HG02759 (cell line): ENCODE results near the gene HES1.
"Not testable (repeated sequence)": the region's sequence is repeated elsewhere in the genome, so short reads cannot be mapped to it uniquely, and the experiment has no call there.

Experiments
- ATAC-seq: cut with Tn5 transposase; IDR thresholded peaks from one replicate; pipeline ENCODE4 v1.9.1; 2021; ENCODE audit warnings: mild to moderate bottlenecking, moderate library complexity; ENCODE audit not compliant: unreplicated experiment

Gene HES1

DNA sequence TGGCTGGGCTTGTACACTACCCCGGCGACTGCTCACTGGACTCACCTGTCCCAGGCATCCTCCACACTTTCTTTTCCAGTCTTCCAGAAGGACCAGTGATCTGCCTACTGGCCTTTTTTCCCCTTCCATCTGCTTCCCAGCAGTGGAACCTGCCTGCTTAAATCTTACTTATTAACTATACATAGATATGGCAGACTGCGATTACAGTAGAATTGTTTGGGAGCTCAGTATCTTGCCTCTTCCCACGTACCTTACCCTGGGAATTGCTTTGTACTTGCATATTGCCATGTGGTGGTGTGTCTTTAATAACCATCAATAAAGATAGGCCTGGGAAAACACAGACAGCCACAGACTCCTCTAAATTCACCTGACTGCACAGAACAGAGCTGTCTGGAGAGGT lies 11.8 kb upstream of the HES1 start:
- no peak for ATAC-seq

GRCh38 chr3:194125442-194125841 lies 10.5 kb upstream of the HES1 start:
- no peak for ATAC-seq

GRCh38 chr3:194126790-194127189 lies 9.2 kb upstream of the HES1 start:
- no peak for ATAC-seq

DNA sequence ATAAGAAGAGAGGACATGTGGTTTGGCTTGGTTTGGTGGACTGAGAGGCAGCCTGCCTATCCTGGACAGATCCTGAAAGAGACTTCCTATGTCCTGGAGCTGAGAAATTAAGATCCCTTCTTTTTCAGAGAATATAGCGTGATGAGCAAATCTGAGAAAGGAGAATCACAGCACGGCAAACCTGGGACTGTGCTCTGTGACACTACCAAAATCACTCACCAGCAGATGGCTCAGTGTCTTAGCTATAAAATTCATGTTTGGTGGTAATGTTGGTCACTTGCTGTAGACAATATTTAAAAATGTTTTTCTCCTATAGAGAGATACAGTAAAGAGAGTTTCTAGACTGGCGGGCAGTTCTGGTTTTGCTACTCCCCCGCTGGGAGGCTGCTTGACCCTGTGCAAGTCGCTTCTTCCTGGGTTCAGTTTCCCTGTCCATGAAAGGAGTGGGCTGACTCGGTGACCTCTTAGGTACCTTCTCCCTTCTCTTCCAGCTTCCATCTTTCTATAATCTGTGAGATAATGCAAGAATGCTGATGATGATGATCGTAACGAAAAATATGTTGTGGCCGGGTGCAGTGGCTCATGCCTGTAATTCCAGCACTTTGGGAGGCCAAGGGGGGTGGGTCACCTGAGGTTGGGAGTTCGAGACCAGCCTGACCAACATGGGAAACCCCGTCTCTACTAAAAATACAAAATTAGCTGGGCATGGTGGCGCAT lies 7.6 kb upstream of the HES1 start:
- ATAC-seq: no peak

- ATAC-seq: not testable (repeated sequence)
Observed at GRCh38 chr3:194128919-194129295, 7.0 kb upstream of the HES1 start.

- no peak for ATAC-seq
Observed at GRCh38 chr3:194129581-194130133, 6.3 kb upstream of the HES1 start.

- no peak for ATAC-seq
Observed at GRCh38 chr3:194130188-194130587, 5.8 kb upstream of the HES1 start.

DNA sequence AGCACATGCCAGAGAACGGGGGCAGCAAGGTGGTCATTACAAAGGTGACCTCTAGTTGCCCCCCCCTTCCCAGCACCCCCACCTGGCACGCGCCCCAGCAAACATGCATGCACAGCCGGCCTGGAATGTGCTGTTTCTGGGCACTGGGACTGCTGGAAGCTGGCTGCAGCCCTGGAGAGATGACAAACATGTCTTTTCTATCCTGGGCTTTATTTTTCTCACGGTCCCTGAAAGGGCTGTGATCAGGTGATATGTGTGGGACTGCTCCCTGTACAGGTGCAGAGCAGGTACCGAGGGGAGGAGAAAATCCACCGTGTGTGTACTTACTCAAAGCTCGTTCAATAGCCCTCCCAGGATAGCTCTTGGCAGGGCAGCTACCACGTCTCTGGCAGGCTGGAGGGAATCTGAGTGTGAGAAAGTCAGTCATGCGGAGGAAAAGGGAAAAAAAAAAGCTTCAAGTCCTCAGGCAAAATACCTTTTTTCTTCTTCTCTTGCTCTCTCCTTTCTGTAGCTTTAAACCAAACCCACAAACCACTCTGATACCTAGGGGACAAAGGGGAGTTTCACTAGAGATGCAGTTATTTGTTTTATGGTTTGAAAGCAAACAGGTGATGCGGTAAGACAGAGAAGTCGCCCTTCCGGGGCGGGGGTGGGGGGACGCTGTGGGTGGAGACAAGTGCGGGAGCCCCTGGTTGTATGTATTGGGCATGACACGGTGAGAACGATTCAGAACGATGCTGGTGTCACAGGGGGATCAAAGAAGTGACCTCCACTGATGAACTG lies 5.0 kb upstream of the HES1 start:
- peak; percentile 46 for ATAC-seq

- ATAC-seq: no peak
Observed at GRCh38 chr3:194132465-194133286, 3.3 kb upstream of the HES1 start.

DNA sequence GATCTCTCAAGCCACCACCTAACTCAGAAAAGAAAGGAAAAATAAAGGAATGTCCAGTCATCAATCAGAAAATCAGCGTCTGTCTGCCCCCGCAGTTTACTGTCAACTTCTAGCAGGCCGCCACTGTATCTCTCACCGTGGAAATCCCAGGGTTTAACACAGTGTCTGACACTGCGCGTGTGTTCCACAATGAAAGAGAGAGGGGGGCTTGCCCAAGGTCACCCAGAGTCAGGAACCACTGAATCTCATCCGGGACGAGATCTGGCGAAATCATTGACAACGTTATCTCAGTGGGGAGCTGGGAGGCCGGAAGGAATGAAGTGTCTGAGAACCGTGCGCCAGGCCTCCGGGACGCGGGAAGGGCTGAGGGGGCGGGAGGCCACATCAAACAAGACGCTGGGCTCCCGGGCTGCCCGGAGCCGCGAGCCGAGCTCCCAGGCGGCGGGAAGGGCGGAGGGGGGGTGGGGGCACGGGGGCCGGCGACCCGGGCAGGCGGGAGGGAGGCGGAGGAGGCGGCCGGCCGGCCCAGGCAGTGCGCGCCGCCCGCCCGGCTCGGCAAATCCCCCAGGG lies 2.2 kb upstream of the HES1 start:
- no peak for ATAC-seq

GRCh38 chr3:194134231-194134756 lies 1.7 kb upstream of the HES1 start:
- ATAC-seq: peak; percentile 24

DNA sequence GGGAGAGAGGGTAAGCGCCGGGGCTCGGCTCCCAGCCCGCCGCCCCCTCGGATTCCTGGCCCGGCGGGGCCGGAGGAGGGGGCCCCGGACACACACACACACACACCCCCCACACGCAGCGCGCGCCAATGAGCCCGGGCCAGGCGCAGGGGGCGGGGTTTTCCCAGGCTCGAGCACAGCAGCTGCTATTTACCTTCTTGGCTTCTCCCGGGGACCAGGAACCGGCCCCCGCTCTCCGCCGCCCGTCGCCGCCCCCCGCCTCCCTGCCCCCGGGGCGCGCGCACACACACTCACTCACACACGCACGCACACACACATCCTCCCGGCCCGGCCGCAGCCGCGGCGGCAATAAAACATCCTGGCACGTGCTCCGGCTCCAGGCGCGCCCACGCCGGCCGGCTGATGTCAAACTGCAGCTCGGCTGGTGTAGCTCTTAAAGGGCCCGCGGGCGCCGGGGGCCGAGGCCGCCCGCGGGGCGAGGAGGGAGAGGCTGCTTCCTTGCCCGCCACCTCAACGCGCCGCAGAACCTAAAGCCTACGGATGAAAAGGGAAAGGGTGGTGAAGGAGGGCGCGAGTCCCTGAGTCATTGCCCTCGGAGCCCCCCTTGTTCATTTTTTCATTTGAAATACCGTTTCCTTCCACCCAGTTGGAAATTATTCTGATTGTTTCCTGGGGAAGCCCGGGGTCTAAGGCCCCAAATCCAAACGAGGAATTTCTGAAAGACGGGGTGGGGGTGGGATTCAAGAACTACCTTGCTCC lies 1.0 kb upstream of the HES1 start:
- ATAC-seq: peak; percentile 46

DNA sequence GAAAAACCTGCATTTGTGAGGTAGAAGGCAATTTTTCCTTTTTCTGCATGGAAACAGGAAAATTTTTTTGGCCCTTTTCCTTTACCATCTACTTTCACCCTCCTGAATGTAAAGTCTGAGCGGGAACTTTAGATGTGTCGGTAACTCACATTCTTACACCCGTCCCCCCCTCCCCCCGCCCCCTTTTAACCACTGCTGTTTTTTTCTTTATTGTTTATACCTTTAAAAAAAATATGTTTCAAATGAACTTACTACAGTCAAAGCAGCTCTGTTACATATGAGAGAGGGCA lies 487 bp upstream of the HES1 start:
- no peak for ATAC-seq

DNA sequence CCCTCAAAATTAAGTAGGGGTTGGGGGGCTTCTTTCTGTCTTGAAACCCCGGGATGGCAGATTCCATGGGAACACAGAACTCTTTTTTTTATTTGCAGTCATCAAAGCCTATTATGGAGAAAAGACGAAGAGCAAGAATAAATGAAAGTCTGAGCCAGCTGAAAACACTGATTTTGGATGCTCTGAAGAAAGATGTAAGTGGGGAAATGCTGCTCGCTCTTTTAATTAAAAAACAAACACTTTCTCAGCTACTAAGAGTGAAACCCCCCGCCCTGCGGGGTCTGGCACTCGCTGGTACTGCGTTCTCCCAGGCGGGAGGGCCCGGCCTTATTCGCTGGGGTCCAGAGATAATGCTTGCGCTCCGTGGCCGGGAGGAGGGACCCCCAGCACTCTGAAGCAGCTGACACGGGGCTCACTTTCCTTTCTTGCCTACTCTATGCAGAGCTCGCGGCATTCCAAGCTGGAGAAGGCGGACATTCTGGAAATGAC lies 615 bp downstream of the HES1 start:
- no peak for ATAC-seq

- no peak for ATAC-seq
Observed at GRCh38 chr3:194137008-194137505, 1.1 kb downstream of the HES1 start.

GRCh38 chr3:194137506-194138474 lies 1.8 kb downstream of the HES1 start:
- ATAC-seq: peak; percentile 31

GRCh38 chr3:194138732-194139070 lies 2.8 kb downstream of the HES1 start:
- ATAC-seq: no peak

- ATAC-seq: no peak
Observed at GRCh38 chr3:194139071-194139813, 3.3 kb downstream of the HES1 start.
